ENCODE data around the gene LRRC14B. TPM values are rescaled to one million over a fixed set of nuclear protein-coding genes. Genes with fewer than 3 reads are reported as not detected.

Gene LRRC14B
- polyA plus RNA-seq, 1 of the 3 experiments (the other 2 are of a cell fraction) = not detected

- no peak for TF ChIP-seq IRF3 (IDR thresholded peaks at IDR 0.05; ENCODE audit: low read depth, low read length)
- no peak for TF ChIP-seq RCOR1 (IDR thresholded peaks at IDR 0.05; ENCODE audit: low read length)
- no peak for TF ChIP-seq YY1 (IDR thresholded peaks at IDR 0.05; ENCODE audit: low read depth)
- TF ChIP-seq FOXM1 (IDR thresholded peaks at IDR 0.05; ENCODE audit: low read depth) = no peak
- no peak for TF ChIP-seq CHD2 (IDR thresholded peaks at IDR 0.05; ENCODE audit: low read length, partially characterized antibody)
Observed at GRCh38 chr5:191949-192690, 825 bp downstream of the LRRC14B start (continued).

- ChIA-PET CTCF (no interaction called here), POLR2A (no interaction called here)
- no peaks in the 10 kb centered on the region for H3K79me2 ChIP-seq (ENCODE audit: insufficient read depth)
- H3K9me3 ChIP-seq = no peaks in the 10 kb centered on the region
- no peaks in the 10 kb centered on the region for H3K9me2 ChIP-seq
- no peak for DNase-seq
- no peaks in the 10 kb centered on the region for H3K27me3 ChIP-seq (ENCODE audit: insufficient read depth)
- no peak overlapping the region for H3K27ac ChIP-seq (ENCODE audit: low read depth in 2 of 2, low read length in 1 of 2)
- no peak overlapping the region for H3K4me2 ChIP-seq
- peaks cover 0 to 12% of the 10 kb centered on the region in 2 experiments; a peak in 1 of 4 replicates for H3K4me1 ChIP-seq (ENCODE audit: control insufficient read depth in 1 of 2, insufficient read depth in 2 of 2, low read depth in 1 of 2, low read length in 1 of 2)
- no peak overlapping the region for H2AFZ ChIP-seq (ENCODE audit: low read depth)
- no peaks in the 10 kb centered on the region for H4K20me1 ChIP-seq (ENCODE audit: insufficient read depth)
- WGBS (ENCODE audit: low lambda C conversion rate) = 77% methylated on average over 5 of the region's 9 CpGs
- no peaks in the 10 kb centered on the region for H3K36me3 ChIP-seq (replicated peaks in 1 of 2; ENCODE audit: control insufficient read depth in 1 of 2, insufficient read depth in 2 of 2, low read length in 1 of 2)
- no peak overlapping the region for H3K4me3 ChIP-seq (ENCODE audit: low read depth in 2 of 2, low read length in 1 of 2)
- H3K9ac ChIP-seq = no peak overlapping the region
- TF ChIP-seq USF1 (IDR thresholded peaks at IDR 0.05; ENCODE audit: borderline replicate concordance, low read depth) (no peak), MEF2A (IDR thresholded peaks at IDR 0.05; ENCODE audit: borderline replicate concordance, low read depth) (no peak), FOXM1 (IDR thresholded peaks at IDR 0.05; ENCODE audit: low read depth) (no peak), TCF12 (IDR thresholded peaks at IDR 0.05) (no peak), RAD21 (IDR thresholded peaks at IDR 0.05; ENCODE audit: low read length) (no peak), PBX3 (IDR thresholded peaks at IDR 0.05) (no peak), FOSL2 (IDR thresholded peaks at IDR 0.05; ENCODE audit: borderline replicate concordance, low read depth) (no peak), MXI1 (IDR thresholded peaks at IDR 0.05; ENCODE audit: low read depth, low read length) (no peak), TEAD4 (IDR thresholded peaks at IDR 0.05; ENCODE audit: borderline replicate concordance, insufficient read depth) (no peak), CTCF (IDR thresholded peaks at IDR 0.05) (no peak), RCOR1 (IDR thresholded peaks at IDR 0.05; ENCODE audit: low read length) (no peak), JUND (IDR thresholded peaks at IDR 0.05) (no peak), EZH2phosphoT487 (IDR thresholded peaks at IDR 0.05; ENCODE audit: borderline replicate concordance, low read depth) (no peak)
- TF ChIP-seq, protein P1, sequence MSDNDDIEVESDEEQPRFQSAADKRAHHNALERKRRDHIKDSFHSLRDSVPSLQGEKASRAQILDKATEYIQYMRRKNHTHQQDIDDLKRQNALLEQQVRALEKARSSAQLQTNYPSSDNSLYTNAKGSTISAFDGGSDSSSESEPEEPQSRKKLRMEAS (IDR thresholded peaks at IDR 0.05; ENCODE audit: low read depth) = no peak
- H3F3A ChIP-seq (replicated peaks; ENCODE audit: insufficient read depth) = no peaks in the 10 kb centered on the region
Observed at GRCh38 chr5:192691-192969, 1.3 kb downstream of the LRRC14B start.
